ENCODE measurements around the gene VASN. TPM values are rescaled to one million over a fixed set of nuclear protein-coding genes. Genes with fewer than 3 reads are reported as not detected.

VASN gene

GRCh38 chr16:4431023-4431422 is 59.4 kb downstream of the VASN start:
- Histone ChIP-seq H3K14ac (ENCODE audit: low read length) (no peak overlapping the region), H3K4me1 (ENCODE audit: control insufficient read depth in 2 of 2, insufficient read depth in 1 of 2, low read depth in 1 of 2, low read length in 2 of 2) (peaks cover 0 to 5% of the 10 kb centered on the region in 2 donors), H2BK15ac (ENCODE audit: low read length) (no peak overlapping the region), H2BK120ac (ENCODE audit: low read depth, low read length) (no peak overlapping the region), H4K8ac (ENCODE audit: low read depth, low read length) (no peak overlapping the region), H3K23ac (ENCODE audit: low read depth, low read length, poor library complexity) (no peak overlapping the region), H3K36me3 (replicated peaks in 1 of 2; ENCODE audit: control insufficient read depth in 2 of 2, insufficient read depth in 2 of 2, low read length in 2 of 2) (peaks cover 16 to 65% of the 10 kb centered on the region in 2 donors), H3K4ac (ENCODE audit: low read length) (no peak overlapping the region), H3K79me1 (ENCODE audit: low read depth, low read length) (peaks cover 9% of the 10 kb centered on the region), H2BK12ac (ENCODE audit: low read length) (no peak overlapping the region), H3K9ac (ENCODE audit: low read depth, low read length, poor library complexity) (no peak overlapping the region), H3K18ac (ENCODE audit: low read length) (no peak overlapping the region), H3K27ac (replicated peaks; ENCODE audit: low read length) (no peak overlapping the region), H2AFZ (ENCODE audit: low read length) (no peak overlapping the region), H4K91ac (ENCODE audit: low read depth, low read length, poor library complexity) (no peak overlapping the region), H2AK5ac (ENCODE audit: low read depth, low read length) (no peak overlapping the region), H3K27me3 (ENCODE audit: control insufficient read depth in 3 of 3, insufficient read depth in 3 of 3, low read depth in 1 of 3, low read length in 3 of 3) (no peaks in the 10 kb centered on the region), H2BK5ac (ENCODE audit: low read length) (no peak overlapping the region), H3K4me2 (ENCODE audit: insufficient read depth, low read length, poor library complexity, severe bottlenecking) (no peak overlapping the region), H3K4me3 (ENCODE audit: low read length in 2 of 2) (no peak overlapping the region), H3K9me3 (replicated peaks in 1 of 2; ENCODE audit: control insufficient read depth in 2 of 2, insufficient read depth in 1 of 2, low read depth in 1 of 2, low read length in 2 of 2) (no peaks in the 10 kb centered on the region)
- DNase-seq (ENCODE audit: low spot score): no peak
- no CpG with 5 or more reads among the region's 9 CpGs for WGBS, 2 donors (ENCODE audit: extremely low coverage in 2 of 2, insufficient read length in 2 of 2, insufficient replicate concordance in 1 of 2)

Small RNAs within 50 kb of the gene (small RNA-seq; reads per million reads assigned to genes)
- gene AC012676.2 (ENCODE audit: insufficient read depth): not detected
